Memory B cell (primary cell): ENCODE results near the gene SPATA25.
A peak's percentile ranks its signal among the peaks of the same experiment; 100 is the strongest.
"Not testable (repeated sequence)": the region's sequence is repeated elsewhere in the genome, so short reads cannot be mapped to it uniquely, and the experiment has no call there.

Source experiments
- ATAC-seq: fragments of 150-1000 bp; cut with Tn5 transposase; 2 replicates; pipeline ENCODE4 v1.10.0; 2021; ENCODE audit warnings: low read depth, mild to moderate bottlenecking, moderate library complexity
- DNase-seq, 2 donors: peaks; one replicate each; pipeline ENCODE4 v3.0.0; 2022; ENCODE audit warnings: low spot score in 2 of 2
- H3K27ac Mint-ChIP-seq: one replicate; pipeline ENCODE4 v1.8.0; 2022; ENCODE audit warnings: mild to moderate bottlenecking, moderate library complexity, mixed read lengths
- H3K27me3 Mint-ChIP-seq: one replicate; pipeline ENCODE4 v1.8.0; 2022; ENCODE audit warnings: mixed read lengths
- H3K36me3 Mint-ChIP-seq: one replicate; pipeline ENCODE4 v1.8.0; 2022; ENCODE audit warnings: mild to moderate bottlenecking, mixed read lengths
- H3K4me1 Mint-ChIP-seq: one replicate; pipeline ENCODE4 v1.8.0; 2022; ENCODE audit warnings: mixed read lengths
- H3K4me3 Mint-ChIP-seq: one replicate; pipeline ENCODE4 v1.8.0; 2022; ENCODE audit warnings: mild to moderate bottlenecking, moderate library complexity, mixed read lengths
- H3K9me3 Mint-ChIP-seq: one replicate; pipeline ENCODE4 v1.8.0; 2022; ENCODE audit warnings: mixed read lengths

Gene SPATA25

GRCh38 chr20:45874104-45874481 lies 13.3 kb downstream of the SPATA25 start:
- not testable (repeated sequence) for H3K4me1 Mint-ChIP-seq, H3K27me3 Mint-ChIP-seq, H3K4me3 Mint-ChIP-seq, DNase-seq, H3K9me3 Mint-ChIP-seq, H3K27ac Mint-ChIP-seq, H3K36me3 Mint-ChIP-seq, ATAC-seq

- H3K9me3 Mint-ChIP-seq, result no peaks in the 10 kb centered on the region
- H3K4me1 Mint-ChIP-seq, result peaks cover 2% of the 10 kb centered on the region
- no peak overlapping the region for H3K4me3 Mint-ChIP-seq
- H3K27ac Mint-ChIP-seq, result no peak overlapping the region
- DNase-seq (no peak), ATAC-seq (no peak)
- peaks cover 6% of the 10 kb centered on the region for H3K36me3 Mint-ChIP-seq
- H3K27me3 Mint-ChIP-seq, result no peaks in the 10 kb centered on the region
Measured at GRCh38 chr20:45873409-45874103, 13.9 kb downstream of the SPATA25 start.

- Mint-ChIP-seq H3K27ac (no peak overlapping the region), H3K27me3 (no peaks in the 10 kb centered on the region), H3K36me3 (peaks cover 6% of the 10 kb centered on the region), H3K4me3 (no peak overlapping the region), H3K4me1 (peaks cover 2% of the 10 kb centered on the region), H3K9me3 (no peaks in the 10 kb centered on the region)
- DNase-seq, result no peak
- no peak for ATAC-seq
Measured at GRCh38 chr20:45872626-45873025, 14.8 kb downstream of the SPATA25 start.

- peaks cover 7% of the 10 kb centered on the region for H3K4me1 Mint-ChIP-seq
- H3K27ac Mint-ChIP-seq, result no peak overlapping the region
- H3K27me3 Mint-ChIP-seq, result no peaks in the 10 kb centered on the region
- ATAC-seq (no peak), DNase-seq (no peak)
- H3K4me3 Mint-ChIP-seq, result no peak overlapping the region
- H3K9me3 Mint-ChIP-seq, result no peaks in the 10 kb centered on the region
- peaks cover 6% of the 10 kb centered on the region for H3K36me3 Mint-ChIP-seq
Measured at GRCh38 chr20:45867819-45868176, 19.6 kb downstream of the SPATA25 start.

- H3K4me3 Mint-ChIP-seq, result no peak overlapping the region
- DNase-seq (no peak), ATAC-seq (no peak)
- peaks cover 6% of the 10 kb centered on the region for H3K4me1 Mint-ChIP-seq
- H3K9me3 Mint-ChIP-seq, result no peaks in the 10 kb centered on the region
- H3K36me3 Mint-ChIP-seq, result peaks cover 4% of the 10 kb centered on the region
- no peak overlapping the region for H3K27ac Mint-ChIP-seq
- H3K27me3 Mint-ChIP-seq, result no peaks in the 10 kb centered on the region
Measured at GRCh38 chr20:45867136-45867818, 20.1 kb downstream of the SPATA25 start.

- Mint-ChIP-seq H3K27me3 (no peaks in the 10 kb centered on the region), H3K27ac (no peak overlapping the region), H3K4me1 (peaks cover 5% of the 10 kb centered on the region), H3K9me3 (no peaks in the 10 kb centered on the region), H3K36me3 (peaks cover 3% of the 10 kb centered on the region), H3K4me3 (no peak overlapping the region)
- ATAC-seq (no peak), DNase-seq (no peak)
Measured at GRCh38 chr20:45866454-45866853, 21.0 kb downstream of the SPATA25 start.

- Mint-ChIP-seq H3K4me1 (peaks cover 10% of the 10 kb centered on the region), H3K9me3 (no peaks in the 10 kb centered on the region), H3K36me3 (peaks cover 3% of the 10 kb centered on the region), H3K4me3 (no peak overlapping the region), H3K27me3 (no peaks in the 10 kb centered on the region), H3K27ac (no peak overlapping the region)
- ATAC-seq, result no peak
- no peak for DNase-seq
Measured at GRCh38 chr20:45863543-45864470, 23.6 kb downstream of the SPATA25 start.

GRCh38 chr20:45861221-45862075 lies 26.0 kb downstream of the SPATA25 start:
- Mint-ChIP-seq H3K9me3 (no peaks in the 10 kb centered on the region), H3K36me3 (peaks cover 3% of the 10 kb centered on the region)
- no peak for DNase-seq

GRCh38 chr20:45860560-45861220 lies 26.7 kb downstream of the SPATA25 start:
- Mint-ChIP-seq H3K27ac (no peak overlapping the region), H3K9me3 (no peaks in the 10 kb centered on the region), H3K27me3 (no peaks in the 10 kb centered on the region), H3K36me3 (peaks cover 3% of the 10 kb centered on the region), H3K4me3 (no peak overlapping the region), H3K4me1 (peaks cover 16% of the 10 kb centered on the region)
- DNase-seq (no peak), ATAC-seq (no peak)

More at GRCh38 chr20:45861221-45862075, 26.0 kb downstream of the SPATA25 start:
- no peak overlapping the region for H3K4me3 Mint-ChIP-seq
- ATAC-seq, result no peak
- H3K27ac Mint-ChIP-seq, result no peak overlapping the region
- peaks cover 16% of the 10 kb centered on the region for H3K4me1 Mint-ChIP-seq
- no peaks in the 10 kb centered on the region for H3K27me3 Mint-ChIP-seq

GRCh38 chr20:45859916-45860315 lies 27.5 kb downstream of the SPATA25 start:
- peaks cover 3% of the 10 kb centered on the region for H3K36me3 Mint-ChIP-seq

GRCh38 chr20:45857882-45858216 lies 29.6 kb downstream of the SPATA25 start:
- Mint-ChIP-seq H3K27ac (peak overlapping the region; percentile 93), H3K4me1 (peaks cover 13% of the 10 kb centered on the region), H3K9me3 (no peaks in the 10 kb centered on the region), H3K4me3 (peak overlapping the region; percentile 96), H3K36me3 (peaks cover 2% of the 10 kb centered on the region), H3K27me3 (no peaks in the 10 kb centered on the region)
- DNase-seq (no peak), ATAC-seq (peak; percentile 9)

More at GRCh38 chr20:45859916-45860315, 27.5 kb downstream of the SPATA25 start:
- DNase-seq, result no peak
- Mint-ChIP-seq H3K4me1 (peaks cover 16% of the 10 kb centered on the region), H3K4me3 (no peak overlapping the region), H3K27me3 (no peaks in the 10 kb centered on the region), H3K9me3 (no peaks in the 10 kb centered on the region), H3K27ac (no peak overlapping the region)
- no peak for ATAC-seq

GRCh38 chr20:45857114-45857881 lies 30.1 kb downstream of the SPATA25 start, which contains the start of the genes ACOT8 and ZSWIM3:
ACOT8 (minus strand) TSS chr20:45857392; CDS start chr20:45857315, 77 bp downstream.
ZSWIM3 (plus strand) TSS chr20:45857614; CDS start chr20:45857826, 212 bp downstream.
- ATAC-seq, result peak; percentile 96

More at GRCh38 chr20:45857114-45857881, 30.1 kb downstream of the SPATA25 start, which contains the start of the genes ACOT8 and ZSWIM3:
- H3K4me1 Mint-ChIP-seq, result peaks cover 13% of the 10 kb centered on the region
- H3K36me3 Mint-ChIP-seq, result peaks cover 4% of the 10 kb centered on the region
- peak within 1 kb of the TSS; percentile 93 for H3K27ac Mint-ChIP-seq
- no peaks in the 10 kb centered on the region for H3K9me3 Mint-ChIP-seq
- H3K27me3 Mint-ChIP-seq, result no peaks in the 10 kb centered on the region
- peak within 1 kb of the TSS; percentile 96 for H3K4me3 Mint-ChIP-seq
- DNase-seq, result peak; percentile 79 to 96
